ENCODE results near the gene FAM186B.

FAM186B gene

DNA sequence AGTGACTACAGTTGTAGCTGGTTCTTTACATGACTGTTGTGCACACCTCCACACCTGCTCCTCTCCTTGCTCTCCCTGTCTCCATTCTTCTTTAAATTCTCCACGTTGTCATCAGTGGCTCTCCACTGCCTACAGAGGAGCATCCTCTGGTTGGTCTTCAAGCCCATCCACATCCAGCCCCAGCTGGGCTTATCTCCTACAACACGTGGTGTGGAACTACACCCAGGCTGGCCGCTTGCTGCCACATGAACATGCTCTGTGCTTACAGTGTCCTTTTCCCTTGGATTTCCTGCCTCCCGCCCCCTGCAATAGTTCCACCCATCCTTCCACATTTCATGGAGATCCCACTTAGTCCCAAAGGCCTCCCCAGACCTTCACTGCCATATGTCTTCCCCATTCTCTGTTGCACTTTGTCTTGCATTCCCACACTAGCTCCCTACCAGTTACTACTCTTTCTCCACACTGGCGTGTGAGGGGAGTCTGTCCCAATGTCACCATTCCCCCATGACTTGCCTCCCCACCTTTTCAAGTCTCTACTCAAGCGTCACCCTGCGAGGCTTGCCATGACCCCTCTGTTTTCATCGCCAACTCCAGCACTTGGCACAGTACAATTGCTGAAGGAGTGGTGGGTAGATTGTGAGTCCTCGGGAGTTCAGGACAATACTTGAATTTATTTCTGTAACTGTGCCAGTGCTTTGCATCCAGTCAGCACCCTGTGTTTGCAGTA lies 27.7 kb downstream of the FAM186B start:
- Histone ChIP-seq H3K4me3 (ENCODE audit: low read depth in 1 of 2, low read length in 2 of 2) (no peak overlapping the region), H3K27me3 (ENCODE audit: insufficient read depth, low read length, poor library complexity) (no peaks in the 10 kb centered on the region), H3K4me2 (ENCODE audit: insufficient read depth, low read length) (no peak overlapping the region), H3K79me2 (ENCODE audit: insufficient read depth, low read length) (no peaks in the 10 kb centered on the region; the same call in 1 of the 2 replicates), H4K20me1 (ENCODE audit: insufficient read depth, low read length) (peaks cover 11% of the 10 kb centered on the region), H3K9ac (ENCODE audit: low read depth, low read length) (no peak overlapping the region), H3K36me3 (ENCODE audit: insufficient read depth, low read length) (peaks cover 11% of the 10 kb centered on the region; the same call in 1 of the 2 replicates), H3K27ac (ENCODE audit: low read length) (no peak overlapping the region), H3K4me1 (ENCODE audit: insufficient read depth, low read length) (no peaks in the 10 kb centered on the region), H3K9me3 (ENCODE audit: insufficient read depth, low read length, severe bottlenecking) (no peaks in the 10 kb centered on the region), H2AFZ (ENCODE audit: low read depth, low read length) (no peak overlapping the region)
- ATAC-seq (ENCODE audit: insufficient read depth, low read depth) (no peak), DNase-seq (no peak)
- no peak for TF ChIP-seq EZH2 (IDR thresholded peaks at IDR 0.05; ENCODE audit: borderline replicate concordance, low read depth, low read length, severe bottlenecking)
- TF ChIP-seq, protein P1, sequence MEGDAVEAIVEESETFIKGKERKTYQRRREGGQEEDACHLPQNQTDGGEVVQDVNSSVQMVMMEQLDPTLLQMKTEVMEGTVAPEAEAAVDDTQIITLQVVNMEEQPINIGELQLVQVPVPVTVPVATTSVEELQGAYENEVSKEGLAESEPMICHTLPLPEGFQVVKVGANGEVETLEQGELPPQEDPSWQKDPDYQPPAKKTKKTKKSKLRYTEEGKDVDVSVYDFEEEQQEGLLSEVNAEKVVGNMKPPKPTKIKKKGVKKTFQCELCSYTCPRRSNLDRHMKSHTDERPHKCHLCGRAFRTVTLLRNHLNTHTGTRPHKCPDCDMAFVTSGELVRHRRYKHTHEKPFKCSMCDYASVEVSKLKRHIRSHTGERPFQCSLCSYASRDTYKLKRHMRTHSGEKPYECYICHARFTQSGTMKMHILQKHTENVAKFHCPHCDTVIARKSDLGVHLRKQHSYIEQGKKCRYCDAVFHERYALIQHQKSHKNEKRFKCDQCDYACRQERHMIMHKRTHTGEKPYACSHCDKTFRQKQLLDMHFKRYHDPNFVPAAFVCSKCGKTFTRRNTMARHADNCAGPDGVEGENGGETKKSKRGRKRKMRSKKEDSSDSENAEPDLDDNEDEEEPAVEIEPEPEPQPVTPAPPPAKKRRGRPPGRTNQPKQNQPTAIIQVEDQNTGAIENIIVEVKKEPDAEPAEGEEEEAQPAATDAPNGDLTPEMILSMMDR (IDR thresholded peaks at IDR 0.05; ENCODE audit: borderline replicate concordance, extremely low read depth, low read length, poor library complexity, severe bottlenecking): no peak

DNA sequence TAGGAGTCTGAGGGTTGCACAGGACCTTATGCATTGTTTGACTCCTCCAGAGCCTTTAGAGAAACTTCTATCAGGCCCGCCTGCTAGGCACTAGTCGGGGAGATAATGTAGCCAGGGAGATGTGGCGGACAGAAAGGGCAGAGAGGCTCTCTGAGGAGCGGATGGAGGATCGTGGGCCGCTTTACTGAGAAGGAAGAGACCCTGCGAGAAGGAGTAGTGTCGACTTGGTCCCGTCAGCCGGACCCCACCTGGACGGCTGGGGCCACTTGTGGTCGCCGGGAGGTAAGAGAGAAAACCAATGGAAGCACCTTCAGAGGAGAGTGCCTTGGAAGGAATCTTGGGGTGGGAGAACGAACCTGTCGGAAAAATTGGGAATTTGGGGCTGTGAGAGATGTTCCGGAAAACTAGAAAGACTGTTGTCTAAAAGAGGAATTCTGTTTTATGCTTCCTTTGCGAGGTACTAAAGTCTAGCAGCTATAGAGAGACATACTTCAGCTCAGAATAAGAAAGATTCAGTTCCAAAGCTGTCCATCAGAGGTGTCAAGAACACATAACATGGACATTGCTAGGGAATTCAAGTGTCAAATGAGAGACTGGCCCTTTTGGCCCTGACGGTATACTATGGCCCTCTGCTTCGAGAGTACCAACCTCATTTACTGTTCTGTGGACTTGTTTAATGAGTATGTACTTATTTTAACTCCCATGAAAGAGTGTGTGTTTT lies 36.8 kb downstream of the FAM186B start:
- Histone ChIP-seq H3K79me2 (ENCODE audit: insufficient read depth, low read length) (peaks cover 62% of the 10 kb centered on the region), H4K20me1 (ENCODE audit: insufficient read depth, low read length) (peaks cover 15% of the 10 kb centered on the region), H3K4me2 (ENCODE audit: insufficient read depth, low read length) (peak overlapping the region; percentile 90), H3K4me1 (ENCODE audit: insufficient read depth, low read length) (peaks cover 49% of the 10 kb centered on the region), H3K36me3 (ENCODE audit: insufficient read depth, low read length) (peaks cover 36% of the 10 kb centered on the region), H3K9ac (ENCODE audit: low read depth, low read length) (peak overlapping the region; percentile 91), H3K9me3 (ENCODE audit: insufficient read depth, low read length, severe bottlenecking) (no peaks in the 10 kb centered on the region), H2AFZ (ENCODE audit: low read depth, low read length) (peak overlapping the region; percentile 100), H3K4me3 (ENCODE audit: low read depth in 1 of 2, low read length in 2 of 2) (peak overlapping the region; percentile 71 to 99), H3K27ac (ENCODE audit: low read length) (peak overlapping the region; percentile 97), H3K27me3 (ENCODE audit: insufficient read depth, low read length, poor library complexity) (no peaks in the 10 kb centered on the region)
- TF ChIP-seq, protein P1 (IDR thresholded peaks at IDR 0.05; ENCODE audit: borderline replicate concordance, extremely low read depth, low read length, poor library complexity, severe bottlenecking): no peak
- TF ChIP-seq EZH2 (IDR thresholded peaks at IDR 0.05; ENCODE audit: borderline replicate concordance, low read depth, low read length, severe bottlenecking): no peak
- peak; percentile 35 for ATAC-seq (ENCODE audit: insufficient read depth, low read depth)
- no peak for DNase-seq

DNA sequence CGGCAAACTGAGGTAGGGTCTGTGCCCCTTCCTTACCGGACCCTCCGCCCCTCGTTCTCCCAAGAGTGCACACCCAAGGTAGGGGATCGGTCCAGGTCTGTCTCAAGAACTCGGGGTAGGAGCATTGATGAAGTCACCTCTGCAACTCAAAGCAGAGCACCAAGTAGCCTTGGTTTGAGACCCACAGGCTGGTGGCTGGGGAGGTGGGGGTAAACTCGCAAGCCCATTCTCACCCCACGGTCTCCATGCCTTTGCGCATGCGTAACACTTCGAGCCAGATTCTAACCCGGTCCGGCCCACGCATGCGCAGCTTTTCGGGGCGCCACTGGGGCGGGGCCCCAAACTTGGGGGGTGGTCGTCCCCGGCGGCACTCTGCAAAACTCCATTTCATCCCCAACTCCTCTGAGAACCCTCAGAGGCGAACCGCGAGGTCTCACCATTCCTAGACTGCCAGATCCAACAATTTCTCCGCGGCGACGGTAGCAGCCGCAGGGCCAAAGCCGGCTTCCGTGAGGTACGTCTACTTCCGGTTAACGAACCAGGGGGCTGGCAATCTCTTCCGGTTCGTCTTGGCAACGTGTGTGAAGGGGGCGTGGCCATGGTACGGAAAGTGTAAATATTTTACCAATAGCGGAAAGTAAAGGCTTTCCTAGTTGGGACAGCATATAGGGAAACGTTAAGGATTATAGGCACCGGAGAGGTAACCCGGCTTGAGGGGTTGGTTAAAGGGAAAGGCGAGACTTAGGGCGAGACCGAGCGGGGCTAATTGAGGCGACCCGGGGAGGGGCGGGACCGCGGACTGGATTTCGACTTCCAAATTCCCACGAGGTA lies 37.6 kb downstream of the FAM186B start, which contains the start of gene MCRS1:
TSS of gene MCRS1 (minus strand) at position 532 of the 831 bp plus-strand sequence. CDS start 1,411 bp downstream, outside the sequence.
- Histone ChIP-seq H3K4me3 (ENCODE audit: low read depth in 1 of 2, low read length in 2 of 2) (peak within 1 kb of the TSS; percentile 71 to 99), H4K20me1 (ENCODE audit: insufficient read depth, low read length) (peaks cover 15% of the 10 kb centered on the region), H3K27me3 (ENCODE audit: insufficient read depth, low read length, poor library complexity) (no peaks in the 10 kb centered on the region), H3K36me3 (ENCODE audit: insufficient read depth, low read length) (peaks cover 37% of the 10 kb centered on the region), H3K4me1 (ENCODE audit: insufficient read depth, low read length) (peaks cover 49% of the 10 kb centered on the region), H3K9ac (ENCODE audit: low read depth, low read length) (peak within 1 kb of the TSS; percentile 91), H3K79me2 (ENCODE audit: insufficient read depth, low read length) (peaks cover 62% of the 10 kb centered on the region), H3K4me2 (ENCODE audit: insufficient read depth, low read length) (peak within 1 kb of the TSS; percentile 90), H3K27ac (ENCODE audit: low read length) (peak within 1 kb of the TSS; percentile 97), H2AFZ (ENCODE audit: low read depth, low read length) (peak within 1 kb of the TSS; percentile 100), H3K9me3 (ENCODE audit: insufficient read depth, low read length, severe bottlenecking) (no peaks in the 10 kb centered on the region)
- TF ChIP-seq, protein P1 (IDR thresholded peaks at IDR 0.05; ENCODE audit: borderline replicate concordance, extremely low read depth, low read length, poor library complexity, severe bottlenecking): no peak
- no peak for TF ChIP-seq EZH2 (IDR thresholded peaks at IDR 0.05; ENCODE audit: borderline replicate concordance, low read depth, low read length, severe bottlenecking)
- peak; percentile 88 for ATAC-seq (ENCODE audit: insufficient read depth, low read depth)
- peak; percentile 90 for DNase-seq
